Superior temporal gyrus (tissue), 1 donor: ENCODE data around the gene ZNF69.
"Not testable (repeated sequence)": the region's sequence is repeated elsewhere in the genome, so short reads cannot be mapped to it uniquely, and the experiment has no call there.

Experiments
- DNase-seq: peaks from one replicate; pipeline ENCODE4 v3.0.0-alpha.2; 2016; ENCODE audit errors: extremely low spot score

The ZNF69 gene

DNA sequence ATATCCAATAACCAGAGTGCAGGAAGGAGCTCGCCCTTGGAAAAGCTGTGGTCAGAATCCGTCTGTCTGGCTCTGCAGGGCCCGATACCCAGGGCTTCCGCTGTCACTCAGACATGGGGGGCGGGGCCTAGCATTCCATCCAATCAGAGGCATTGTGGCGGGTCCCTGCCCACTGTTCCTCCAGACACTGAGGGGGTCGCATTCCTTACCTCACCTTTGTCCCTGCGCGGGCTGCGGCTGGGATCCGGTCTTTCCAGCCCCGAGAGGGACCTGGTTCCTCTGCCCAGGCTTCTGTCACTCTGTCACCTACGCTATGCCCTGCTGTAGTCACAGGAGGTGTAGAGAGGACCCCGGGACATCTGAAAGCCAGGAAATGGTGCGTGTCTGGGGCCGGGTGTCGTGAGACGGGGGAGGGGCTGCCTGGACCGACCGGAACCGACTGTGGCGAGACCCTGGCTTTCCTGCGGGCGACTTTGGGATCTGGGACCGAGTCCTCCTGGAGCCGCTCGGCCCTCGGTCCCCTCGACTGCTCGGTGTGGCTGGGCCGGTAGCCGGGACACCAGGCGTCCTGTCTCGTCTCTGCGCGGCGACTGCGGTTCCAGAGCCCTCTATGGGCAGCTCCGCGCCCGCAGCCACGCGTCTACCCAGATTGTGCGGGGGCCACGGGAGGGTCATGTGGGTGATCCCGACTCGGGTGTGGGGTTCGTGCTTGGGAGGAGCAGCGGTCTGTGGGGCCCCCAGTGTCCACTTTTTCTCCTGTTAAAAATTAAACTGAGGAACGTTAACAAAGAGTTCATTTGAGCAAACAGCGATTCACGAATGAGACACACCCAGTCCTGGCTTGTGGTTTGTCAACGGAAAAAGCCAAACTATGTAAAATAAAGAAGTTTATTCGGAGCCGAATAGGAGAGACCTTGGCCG lies at the start of gene ZNF69:
TSS of gene ZNF69 (plus strand) at position 172 of the 921 bp plus-strand sequence. CDS start at position 314, 142 bp downstream.
- DNase-seq, result peak; percentile 78

DNA sequence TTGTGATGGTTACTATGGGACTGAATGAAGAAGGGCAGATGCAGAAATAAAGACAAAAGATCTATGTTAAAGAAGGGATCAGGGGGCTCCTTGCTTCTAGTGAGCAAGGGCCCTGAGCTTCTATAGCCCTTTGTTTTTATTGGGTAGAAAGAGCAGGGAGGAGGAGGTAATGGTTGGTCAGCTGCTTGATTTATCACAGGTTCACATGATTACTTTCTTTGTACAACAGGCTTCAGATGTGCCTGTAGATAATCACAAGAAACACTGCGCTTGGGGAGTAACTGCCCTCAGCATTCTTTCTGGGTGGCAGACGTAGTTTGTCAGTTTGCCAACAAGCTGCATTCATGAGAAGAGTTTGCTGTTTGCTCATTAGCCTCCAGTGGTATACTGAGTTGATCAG lies 43.9 kb upstream of the ZNF69 start:
- no peak for DNase-seq

DNA sequence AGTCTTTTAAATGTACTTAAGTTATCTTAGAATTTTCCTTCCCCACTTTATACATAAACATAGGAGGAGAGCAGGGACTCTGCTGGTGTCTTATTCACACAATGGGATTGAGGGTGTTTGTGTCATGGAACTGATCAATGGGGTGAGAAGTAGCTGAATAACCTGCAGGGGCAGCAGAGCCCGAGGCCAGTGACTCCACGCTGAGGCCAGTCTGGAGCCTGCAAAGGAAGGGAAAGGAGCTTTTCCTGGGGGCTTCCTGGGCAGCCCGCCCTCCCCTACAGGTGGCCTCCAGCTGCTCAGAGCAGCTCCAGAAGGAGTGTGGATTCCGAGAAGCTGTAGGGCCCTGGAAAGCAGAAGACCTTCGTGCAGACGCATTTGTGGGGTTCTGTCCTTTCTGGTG lies 40.0 kb upstream of the ZNF69 start:
- not testable (repeated sequence) for DNase-seq

DNA sequence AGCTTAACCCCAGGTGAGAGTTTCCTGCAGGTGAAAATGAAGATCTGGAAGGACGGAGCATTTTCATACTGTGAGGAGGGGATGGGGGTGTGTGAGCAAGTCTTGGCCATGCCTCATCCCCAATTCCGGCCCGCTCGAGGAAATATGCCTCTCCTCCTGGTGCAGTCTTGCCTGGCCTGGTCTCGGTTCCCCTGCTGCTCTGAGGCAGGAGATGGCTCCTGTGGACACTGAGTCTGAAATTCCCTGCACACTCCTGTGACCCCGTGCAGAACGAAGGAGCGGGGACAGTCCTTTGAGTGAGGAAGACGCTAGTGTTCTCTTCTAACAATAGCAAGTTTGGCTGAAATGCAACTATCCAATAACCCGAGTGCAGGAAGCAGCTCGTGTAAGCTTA lies 39.4 kb upstream of the ZNF69 start:
- DNase-seq, result no peak

DNA sequence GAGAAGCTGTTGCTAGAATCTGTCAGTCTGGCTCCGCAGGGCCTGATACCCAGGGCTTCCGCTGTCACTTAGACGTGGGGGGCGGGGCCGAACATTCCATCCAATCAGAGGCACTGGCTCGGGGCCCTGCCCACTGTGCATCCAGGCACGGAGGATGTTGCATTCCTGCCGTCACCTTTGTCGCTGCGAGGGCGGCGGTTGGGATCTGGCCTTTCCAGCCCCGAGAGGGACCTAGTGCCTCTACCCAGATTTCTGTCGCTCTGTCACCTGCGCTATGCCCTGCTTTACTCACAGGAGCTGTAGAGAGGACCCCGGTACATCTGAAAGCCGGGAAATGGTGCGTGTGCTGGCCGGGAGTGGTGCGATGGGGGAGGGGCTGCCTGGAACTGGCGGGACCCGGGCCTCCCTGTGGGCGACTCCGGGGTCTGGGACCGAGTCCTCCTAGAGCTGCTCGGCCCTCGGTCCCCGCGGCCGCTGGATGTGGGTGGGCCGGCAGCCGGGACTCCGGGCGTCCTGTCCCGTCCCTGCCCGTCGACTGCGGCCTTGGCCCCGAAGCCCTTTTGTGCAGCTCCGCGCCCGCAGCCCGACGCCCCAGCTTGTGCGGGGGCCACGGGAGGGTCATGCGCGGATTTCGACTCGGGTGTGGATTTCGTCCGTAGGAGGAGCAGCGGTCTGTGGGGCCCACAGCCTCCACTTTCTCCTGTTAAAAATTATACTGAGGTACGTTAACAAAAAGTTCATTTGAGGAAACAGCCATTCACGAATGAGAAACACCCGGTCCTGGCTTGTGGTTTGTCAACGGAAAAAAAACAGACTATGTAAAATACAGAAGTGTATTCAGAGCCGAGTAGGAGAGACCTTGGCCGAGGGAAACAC lies 38.8 kb upstream of the ZNF69 start, which contains the start of gene ZNF439:
TSS of gene ZNF439 (plus strand) at position 133 of the 876 bp plus-strand sequence. CDS start at position 275, 142 bp downstream.
- peak; percentile 97 for DNase-seq

DNA sequence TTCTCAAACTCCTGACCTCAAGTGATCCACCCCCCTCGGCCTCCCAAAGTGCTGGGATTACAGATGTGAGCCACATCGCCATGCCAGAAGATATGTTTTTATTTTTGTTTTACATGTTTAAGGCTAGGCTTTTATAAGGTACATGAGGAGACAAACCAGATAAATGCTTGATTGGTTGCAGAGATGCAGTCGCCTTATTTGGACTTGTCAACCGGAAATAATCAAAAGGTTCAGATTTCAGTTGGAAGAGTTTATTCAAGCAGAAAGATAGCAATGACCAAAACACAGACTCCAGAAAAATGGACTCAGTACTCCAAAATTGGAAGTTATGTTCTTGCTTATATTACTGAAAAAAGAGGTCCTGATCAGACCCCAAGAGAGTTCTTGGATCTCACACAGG lies 37.3 kb upstream of the ZNF69 start:
- DNase-seq, result not testable (repeated sequence)

DNA sequence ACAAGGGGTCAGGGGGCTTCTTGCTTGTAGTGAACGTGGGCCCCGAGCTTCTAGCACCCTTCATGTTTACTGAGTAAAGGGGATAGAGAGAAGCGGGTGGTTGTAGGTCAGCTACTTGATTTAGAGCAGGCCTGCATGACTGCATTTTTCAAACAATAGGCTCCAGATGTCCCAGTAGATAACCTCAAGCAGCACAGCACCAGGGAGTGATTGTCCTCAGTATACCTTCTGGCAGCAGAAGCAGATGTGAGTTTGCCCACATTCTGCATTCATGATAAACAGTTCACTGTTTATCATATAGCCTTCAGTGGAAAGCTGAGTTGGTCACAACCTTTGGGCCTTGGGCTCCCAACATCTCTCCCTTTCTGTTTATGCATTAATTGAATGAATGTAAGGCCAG lies 34.2 kb upstream of the ZNF69 start:
- no peak for DNase-seq

DNA sequence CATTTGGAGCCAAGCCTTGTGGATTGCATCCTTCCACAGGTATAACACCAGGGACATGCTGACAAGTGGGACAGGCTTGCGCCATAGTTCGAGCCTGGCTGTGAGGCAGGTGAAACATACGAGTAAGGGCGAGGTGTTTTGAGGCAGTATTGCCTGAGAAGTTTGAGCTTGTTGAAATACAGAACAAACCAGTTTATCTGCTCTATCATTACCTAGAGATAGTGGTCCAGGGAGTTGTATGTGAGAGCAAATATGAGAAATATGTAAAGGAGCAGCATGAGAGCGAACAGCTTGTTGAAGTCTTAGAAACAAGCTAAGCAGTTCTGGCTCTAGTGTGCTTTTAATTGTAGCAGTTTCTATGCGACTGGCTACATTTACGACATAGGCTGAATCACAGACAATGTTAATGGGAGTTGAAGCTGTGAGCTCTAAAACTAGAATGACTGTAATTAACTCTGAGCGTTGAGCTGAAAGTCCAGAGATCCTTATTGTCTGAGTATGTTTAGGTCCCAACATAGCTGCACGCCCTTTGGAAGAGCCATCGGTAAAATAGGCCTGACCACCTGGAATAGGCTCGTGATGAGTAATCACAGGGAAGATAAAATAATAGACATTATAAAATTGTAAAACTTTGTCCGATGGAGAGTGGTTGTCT lies 30.9 kb upstream of the ZNF69 start:
- DNase-seq, result no peak

DNA sequence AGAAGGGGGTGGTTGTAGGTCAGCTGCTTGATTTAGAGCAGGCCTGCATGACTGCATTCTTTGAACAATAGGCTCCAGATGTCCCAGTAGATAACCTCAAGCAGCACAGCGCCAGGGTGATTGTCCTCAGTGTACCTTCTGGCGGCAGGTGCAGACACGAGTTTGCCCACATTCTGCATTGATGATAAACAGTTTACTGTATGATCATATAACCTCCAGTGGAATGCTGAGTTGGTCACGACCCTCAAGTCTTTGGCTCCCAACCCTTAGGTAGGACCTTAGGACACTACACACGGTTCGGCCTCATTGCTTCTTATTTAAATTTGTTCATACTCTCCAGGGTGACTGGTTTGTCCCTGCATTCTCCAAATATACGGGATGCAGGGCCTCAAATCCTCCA lies 26.9 kb upstream of the ZNF69 start:
- DNase-seq, result no peak

DNA sequence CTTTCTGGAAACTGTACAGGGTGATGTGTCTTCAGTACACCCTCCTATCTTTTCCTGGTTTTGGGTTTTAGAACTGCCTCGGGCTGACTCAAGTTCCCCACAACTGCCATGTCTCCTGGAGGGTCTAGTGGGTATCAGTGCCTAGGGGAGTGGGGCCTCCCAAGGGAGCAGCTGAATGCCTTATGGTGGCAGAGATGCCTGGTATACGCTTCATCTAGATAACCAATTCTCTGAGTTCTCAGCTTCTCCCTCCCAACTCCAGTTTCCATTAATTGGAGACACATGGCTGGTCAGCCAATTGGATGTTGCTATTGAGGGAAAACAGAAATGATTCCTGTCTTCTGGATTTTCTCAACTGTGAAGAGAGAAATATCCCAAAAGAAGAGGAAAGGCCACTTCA lies 26.3 kb upstream of the ZNF69 start:
- no peak for DNase-seq

DNA sequence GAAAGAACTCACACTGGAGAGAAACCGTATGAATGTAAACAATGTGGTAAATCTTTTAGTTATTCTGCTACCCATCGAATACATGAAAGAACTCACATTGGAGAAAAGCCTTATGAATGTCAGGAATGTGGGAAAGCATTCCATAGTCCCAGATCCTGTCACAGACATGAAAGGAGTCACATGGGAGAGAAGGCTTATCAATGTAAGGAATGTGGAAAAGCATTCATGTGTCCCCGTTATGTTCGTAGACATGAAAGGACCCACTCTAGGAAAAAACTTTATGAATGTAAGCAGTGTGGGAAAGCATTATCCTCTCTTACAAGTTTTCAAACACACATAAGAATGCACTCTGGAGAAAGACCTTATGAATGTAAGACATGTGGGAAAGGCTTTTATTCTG lies 19.8 kb upstream of the ZNF69 start:
- not testable (repeated sequence) for DNase-seq

DNA sequence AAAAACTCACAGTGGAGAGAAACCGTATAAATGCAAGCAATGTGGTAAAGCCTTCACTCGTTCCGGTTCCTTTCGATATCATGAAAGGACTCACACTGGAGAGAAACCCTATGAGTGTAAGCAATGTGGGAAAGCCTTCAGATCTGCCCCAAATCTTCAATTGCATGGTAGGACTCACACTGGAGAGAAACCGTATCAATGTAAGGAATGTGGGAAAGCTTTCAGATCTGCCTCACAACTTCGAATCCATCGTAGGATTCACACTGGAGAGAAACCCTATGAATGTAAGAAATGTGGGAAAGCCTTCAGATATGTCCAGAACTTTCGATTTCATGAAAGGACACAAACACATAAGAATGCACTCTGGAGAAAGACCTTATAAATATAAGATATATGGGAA lies 19.4 kb upstream of the ZNF69 start:
- DNase-seq, result no peak

DNA sequence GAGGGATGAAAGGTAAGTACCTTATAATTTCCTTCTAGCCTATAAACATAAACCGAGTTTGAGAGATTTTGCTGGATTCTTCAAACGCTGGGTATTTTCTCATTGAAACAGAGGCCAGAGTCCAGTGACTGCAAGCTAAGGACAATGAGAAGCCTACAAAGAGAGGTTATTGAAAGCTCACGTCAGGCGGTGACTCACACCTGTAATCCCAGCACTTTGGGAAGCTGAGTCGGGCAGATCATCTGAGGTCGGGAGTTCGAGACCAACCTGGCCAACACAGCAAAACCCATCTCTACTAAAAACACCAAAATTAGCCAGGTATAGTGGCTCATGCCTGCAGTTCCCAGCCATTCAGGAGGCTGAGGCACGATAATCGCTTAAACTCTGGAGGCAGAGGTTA lies 15.0 kb upstream of the ZNF69 start:
- no peak for DNase-seq

DNA sequence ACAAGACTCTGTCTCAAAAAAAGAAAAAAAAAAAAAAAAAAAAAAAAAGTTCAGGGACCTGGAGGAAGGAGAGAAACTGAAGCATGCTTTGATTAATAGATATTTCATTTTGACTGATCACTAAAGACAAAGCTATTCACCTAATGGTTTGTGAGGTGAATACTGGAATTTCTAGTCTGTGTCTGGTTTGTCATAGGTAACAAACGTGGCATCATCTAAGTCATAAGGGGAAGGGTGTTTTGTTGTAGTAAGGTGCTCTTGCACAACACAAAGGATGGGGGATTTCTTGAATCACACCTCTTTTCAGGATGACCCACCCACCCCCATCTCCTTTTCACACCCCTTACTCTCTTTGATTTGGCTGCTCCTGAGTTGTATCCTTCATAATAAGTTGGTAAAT lies 13.8 kb upstream of the ZNF69 start:
- DNase-seq, result no peak

DNA sequence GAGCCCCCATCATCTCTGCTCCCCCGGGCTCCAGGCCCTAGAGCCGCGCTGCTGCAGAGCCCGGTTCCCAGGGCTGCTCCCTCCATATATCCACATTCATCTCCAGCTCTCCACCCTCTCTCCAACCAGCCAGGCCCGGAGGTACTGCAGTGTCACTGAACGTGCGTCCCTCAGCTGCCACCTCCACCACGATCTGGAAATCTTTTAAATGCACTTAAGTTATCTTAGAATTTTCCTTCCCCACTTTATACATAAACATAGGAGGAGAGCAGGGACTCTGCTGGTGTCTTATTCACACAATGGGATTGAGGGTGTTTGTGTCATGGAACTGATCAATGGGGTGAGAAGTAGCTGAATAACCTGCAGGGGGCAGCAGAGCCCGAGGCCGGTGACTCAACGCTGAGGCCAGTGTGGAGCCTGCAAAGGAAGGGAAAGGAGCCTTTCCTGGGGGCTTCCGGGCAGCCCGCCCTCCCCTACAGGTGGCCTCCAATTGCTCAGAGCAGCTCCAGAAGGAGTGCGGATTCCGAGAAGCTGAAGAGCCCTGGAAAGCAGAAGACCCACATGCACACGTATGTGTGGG lies 7.8 kb upstream of the ZNF69 start:
- DNase-seq, result not testable (repeated sequence)

DNA sequence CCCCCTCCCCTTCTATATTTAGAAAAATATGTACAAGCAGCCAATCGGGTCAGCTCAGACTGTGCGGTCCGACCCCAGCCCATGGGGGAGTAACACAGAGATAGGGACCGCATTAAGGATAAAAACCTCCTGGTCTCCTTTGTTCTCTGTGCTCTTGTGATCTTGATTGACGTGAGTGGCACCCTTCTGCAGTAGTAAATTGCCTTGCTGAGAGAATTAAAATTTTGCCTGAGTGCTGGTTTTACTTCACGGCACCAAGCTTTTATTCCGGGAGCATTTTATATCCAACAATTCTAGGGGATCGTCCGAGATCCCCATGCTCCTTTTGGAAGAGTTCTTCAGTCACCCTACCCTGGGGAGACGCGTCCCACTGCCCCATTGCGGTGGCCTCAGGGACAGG lies 7.0 kb upstream of the ZNF69 start:
- DNase-seq, result no peak

DNA sequence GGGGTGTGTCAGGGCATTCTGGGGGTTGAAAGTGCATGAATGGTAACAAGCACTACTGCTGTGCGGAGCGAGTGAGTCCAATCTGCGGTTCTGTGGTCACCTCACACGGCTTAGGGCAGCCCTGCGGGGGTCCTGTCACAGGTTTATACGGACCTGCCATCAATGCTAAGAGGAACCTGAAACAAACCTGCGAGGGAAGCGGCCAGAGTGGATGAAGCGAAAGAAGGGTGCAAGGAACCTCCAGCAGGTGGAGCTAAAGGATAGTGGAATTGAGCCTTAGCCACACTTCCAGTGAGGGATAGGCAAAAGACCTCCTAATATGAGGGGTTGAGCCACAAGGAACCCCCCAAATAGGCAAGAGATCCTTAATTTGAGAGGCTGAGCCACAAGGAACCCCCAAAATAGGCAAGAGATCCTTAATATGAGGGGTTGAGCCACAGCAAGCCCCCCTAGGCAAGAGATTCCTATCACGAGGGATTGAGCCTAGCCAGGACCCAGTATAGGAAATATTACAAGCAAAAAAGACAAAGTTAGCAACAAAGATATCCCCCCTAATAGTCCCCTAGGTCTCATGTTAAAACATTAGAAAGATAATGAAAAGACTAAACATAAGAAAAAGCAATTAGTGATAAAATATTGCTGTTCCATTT lies 6.3 kb upstream of the ZNF69 start:
- DNase-seq, result peak; percentile 80

DNA sequence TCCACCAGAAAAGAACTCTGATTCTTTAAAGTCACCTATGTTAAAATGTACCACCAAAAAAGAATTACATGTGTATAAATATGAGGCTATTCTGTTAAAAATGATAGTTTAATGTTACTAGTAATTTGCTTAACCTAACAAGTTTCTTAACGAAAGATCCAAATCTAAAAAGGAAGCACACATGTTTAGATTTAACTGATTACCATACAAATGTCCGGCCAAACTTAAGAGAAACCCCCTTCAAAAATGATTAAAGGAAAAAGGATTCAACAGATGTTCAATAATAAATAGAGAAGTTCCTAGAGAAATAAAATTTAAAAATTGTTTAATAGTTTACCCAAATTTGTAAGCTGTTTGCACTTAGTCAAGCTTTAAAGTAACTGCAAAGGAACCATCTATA lies 5.0 kb upstream of the ZNF69 start:
- DNase-seq, result no peak

DNA sequence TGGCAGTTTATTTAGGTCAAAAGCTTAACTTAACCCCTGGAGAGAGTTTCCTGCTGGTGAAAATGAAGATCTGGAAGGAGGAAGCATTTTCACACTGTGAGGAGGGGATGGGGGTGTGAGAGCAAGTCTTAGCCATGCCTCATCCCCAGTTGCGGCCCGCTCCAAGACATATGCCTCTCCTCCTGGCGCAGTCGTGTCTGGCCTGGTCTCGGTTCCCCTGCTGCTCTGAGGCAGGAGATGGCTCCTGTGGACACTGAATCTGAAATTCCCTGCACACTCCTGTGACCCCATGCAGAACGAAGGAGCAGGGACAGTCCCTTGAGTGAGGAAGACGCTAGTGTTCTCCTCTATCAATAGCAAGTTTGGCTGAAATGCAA lies 360 bp upstream of the ZNF69 start:
- DNase-seq, result no peak

DNA sequence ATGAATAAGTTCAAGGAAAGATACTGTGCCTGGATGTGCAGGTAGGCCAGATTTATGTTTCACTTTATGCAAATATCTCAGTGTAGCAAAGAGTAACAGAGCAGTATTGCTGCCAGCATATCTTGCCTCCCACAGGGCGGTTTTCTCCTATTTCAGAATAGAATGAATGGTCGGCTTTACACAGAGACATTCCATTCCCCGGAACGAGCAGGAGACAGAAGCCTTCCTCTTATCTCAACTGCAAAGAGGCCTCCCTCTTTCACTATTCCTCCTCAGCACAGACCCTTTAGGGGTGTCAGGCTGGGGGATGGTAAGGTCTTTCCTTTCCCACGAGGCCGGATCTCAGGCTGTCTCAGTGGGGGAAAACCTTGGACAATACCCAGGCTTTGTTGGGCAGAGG lies 2.3 kb downstream of the ZNF69 start:
- DNase-seq, result not testable (repeated sequence)

DNA sequence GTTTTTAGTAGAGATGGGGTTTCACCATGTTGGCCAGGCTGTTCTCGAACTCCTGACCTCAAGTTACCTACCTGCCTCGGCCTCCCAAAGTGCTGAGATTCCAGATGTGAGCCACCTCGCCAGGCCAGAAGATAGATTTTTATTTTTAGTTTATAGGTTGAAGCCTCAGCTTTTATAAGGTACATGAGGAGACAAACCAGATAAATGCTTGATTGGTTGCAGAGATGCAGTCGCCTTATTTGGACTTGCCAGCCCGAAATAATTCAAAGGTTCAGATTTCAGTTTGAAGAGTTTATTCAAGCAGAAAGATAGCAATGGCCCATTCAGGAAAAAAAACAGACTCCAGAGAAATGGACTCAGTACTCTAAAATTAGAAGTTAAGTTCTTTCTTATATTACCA lies 3.1 kb downstream of the ZNF69 start:
- DNase-seq, result no peak
